ENCODE data around the gene ZRANB1. TPM values are rescaled to one million over a fixed set of nuclear protein-coding genes. Genes with fewer than 3 reads are reported as not detected.

ZRANB1 gene
- polyA plus RNA-seq, 1 of the 3 experiments (the other 2 are of a cell fraction) = 6.2 TPM

DNA sequence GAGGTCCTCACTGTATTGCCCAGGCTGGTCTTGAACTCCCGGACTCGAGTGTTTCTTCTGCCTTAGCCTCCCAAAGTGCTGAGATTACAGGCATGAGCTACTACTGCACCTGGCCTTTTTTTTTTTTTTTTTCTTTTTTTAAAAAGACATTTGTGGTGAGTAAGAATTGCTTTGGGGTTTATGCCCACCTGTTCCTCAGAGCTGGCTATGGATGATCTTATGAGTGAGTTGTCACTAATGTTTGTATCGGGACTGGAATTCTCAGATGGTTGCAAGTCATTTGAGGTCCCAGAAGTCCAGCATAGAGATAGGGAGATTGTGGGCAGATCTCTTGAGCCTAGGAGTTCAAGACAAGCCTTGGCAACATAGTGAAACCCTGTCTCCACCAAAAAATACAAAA is 35.2 kb downstream of the ZRANB1 start (continued):
- no peak for TF ChIP-seq MXI1 (IDR thresholded peaks at IDR 0.05; ENCODE audit: low read depth, low read length)

DNA sequence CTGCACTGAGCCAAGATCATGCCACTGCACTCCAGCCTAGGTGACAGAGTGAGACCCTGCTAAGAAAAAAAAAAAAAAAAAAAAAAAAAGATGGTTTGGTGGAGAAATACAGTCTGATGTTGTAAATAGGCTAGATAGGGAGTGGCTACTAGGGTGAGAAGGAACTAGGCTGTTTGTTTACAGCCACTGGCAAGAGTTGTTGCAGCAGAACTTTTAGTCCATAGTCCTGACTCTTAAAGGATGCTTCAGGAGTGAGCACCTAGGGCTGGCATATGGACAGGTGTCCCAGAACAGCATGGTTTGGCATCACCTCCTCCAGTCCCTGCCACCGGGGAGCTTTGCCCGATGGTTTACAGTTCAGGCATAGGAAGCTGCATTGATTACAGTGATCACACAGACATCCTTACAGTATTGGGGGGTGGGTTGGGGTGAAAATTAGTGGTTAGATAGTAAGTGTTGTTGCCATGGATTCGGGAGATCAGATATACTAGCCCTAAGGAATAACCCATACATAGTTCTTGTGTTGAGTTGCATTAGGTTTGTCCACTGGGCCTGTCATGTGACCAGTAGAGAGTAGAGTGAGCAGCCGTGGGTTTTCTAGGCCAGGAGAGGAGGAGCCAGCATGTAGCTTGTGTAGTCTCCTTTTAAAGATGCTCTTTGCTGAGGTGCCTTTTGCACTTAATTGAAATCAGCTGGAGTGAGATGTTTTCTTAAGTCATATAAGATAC is 35.9 kb downstream of the ZRANB1 start:
- 87% methylated on average over 4 of the region's 4 CpGs for WGBS (ENCODE audit: low lambda C conversion rate)
- H3K4me3 ChIP-seq (ENCODE audit: low read depth in 2 of 2, low read length in 1 of 2) = no peak overlapping the region
- no peaks in the 10 kb centered on the region for H3K9me2 ChIP-seq
- H3F3A ChIP-seq (replicated peaks; ENCODE audit: insufficient read depth) = peaks cover 12% of the 10 kb centered on the region
- ChIA-PET POLR2A (no interaction called here), CTCF (interaction anchor here (1.3 to 1.4 kb wide), 2 partner anchors 15 to 84 kb away, joined by 4 to 6 read pairs; no protein-coding TSS in a partner anchor)
- peaks cover 30 to 31% of the 10 kb centered on the region in 2 experiments for H3K36me3 ChIP-seq (replicated peaks in 1 of 2; ENCODE audit: control insufficient read depth in 1 of 2, insufficient read depth in 2 of 2, low read length in 1 of 2)
- H3K79me2 ChIP-seq (ENCODE audit: insufficient read depth) = peaks cover 65% of the 10 kb centered on the region; the same call in 1 of the 2 replicates
- TF ChIP-seq, protein P1, sequence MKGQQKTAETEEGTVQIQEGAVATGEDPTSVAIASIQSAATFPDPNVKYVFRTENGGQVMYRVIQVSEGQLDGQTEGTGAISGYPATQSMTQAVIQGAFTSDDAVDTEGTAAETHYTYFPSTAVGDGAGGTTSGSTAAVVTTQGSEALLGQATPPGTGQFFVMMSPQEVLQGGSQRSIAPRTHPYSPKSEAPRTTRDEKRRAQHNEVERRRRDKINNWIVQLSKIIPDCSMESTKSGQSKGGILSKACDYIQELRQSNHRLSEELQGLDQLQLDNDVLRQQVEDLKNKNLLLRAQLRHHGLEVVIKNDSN (IDR thresholded peaks at IDR 0.05; ENCODE audit: borderline replicate concordance, low read depth) = peak; percentile 42; the same call in 1 of the 2 replicates
- no peak for TF ChIP-seq ELF1 (IDR thresholded peaks at IDR 0.05)
- H3K27me3 ChIP-seq (ENCODE audit: insufficient read depth) = no peaks in the 10 kb centered on the region
- no peak overlapping the region for H3K9ac ChIP-seq
- H3K4me2 ChIP-seq = no peak overlapping the region
- H3K9me3 ChIP-seq = no peaks in the 10 kb centered on the region
- peaks cover 10% of the 10 kb centered on the region; the same call in 1 of the 2 replicates for H4K20me1 ChIP-seq (ENCODE audit: insufficient read depth)
- no peak for DNase-seq
- H2AFZ ChIP-seq (ENCODE audit: low read depth) = no peak overlapping the region
- no peak overlapping the region for H3K27ac ChIP-seq (ENCODE audit: low read depth in 2 of 2, low read length in 1 of 2)
- no peaks in the 10 kb centered on the region; a peak in 1 of 4 replicates for H3K4me1 ChIP-seq (ENCODE audit: control insufficient read depth in 1 of 2, insufficient read depth in 2 of 2, low read depth in 1 of 2, low read length in 1 of 2)

- peaks cover 12% of the 10 kb centered on the region for H3F3A ChIP-seq (replicated peaks; ENCODE audit: insufficient read depth)
- no peak overlapping the region for H3K9ac ChIP-seq
- H3K4me3 ChIP-seq (ENCODE audit: low read depth in 2 of 2, low read length in 1 of 2) = no peak overlapping the region
- no peaks in the 10 kb centered on the region for H3K9me3 ChIP-seq
- no peak for TF ChIP-seq MXI1 (IDR thresholded peaks at IDR 0.05; ENCODE audit: low read depth, low read length)
- no peak for TF ChIP-seq FOXM1 (IDR thresholded peaks at IDR 0.05; ENCODE audit: low read depth)
- no peak for TF ChIP-seq NFIC (IDR thresholded peaks at IDR 0.05; ENCODE audit: borderline replicate concordance)
- TF ChIP-seq SIN3A (IDR thresholded peaks at IDR 0.05; ENCODE audit: borderline replicate concordance, low read depth, low read length) = no peak
- TF ChIP-seq NRF1 (IDR thresholded peaks at IDR 0.05; ENCODE audit: low read depth, low read length) = no peak
- no peak for TF ChIP-seq RAD21 (IDR thresholded peaks at IDR 0.05; ENCODE audit: low read length)
- no peak for TF ChIP-seq MEF2A (IDR thresholded peaks at IDR 0.05; ENCODE audit: borderline replicate concordance, low read depth)
- TF ChIP-seq, protein P2, sequence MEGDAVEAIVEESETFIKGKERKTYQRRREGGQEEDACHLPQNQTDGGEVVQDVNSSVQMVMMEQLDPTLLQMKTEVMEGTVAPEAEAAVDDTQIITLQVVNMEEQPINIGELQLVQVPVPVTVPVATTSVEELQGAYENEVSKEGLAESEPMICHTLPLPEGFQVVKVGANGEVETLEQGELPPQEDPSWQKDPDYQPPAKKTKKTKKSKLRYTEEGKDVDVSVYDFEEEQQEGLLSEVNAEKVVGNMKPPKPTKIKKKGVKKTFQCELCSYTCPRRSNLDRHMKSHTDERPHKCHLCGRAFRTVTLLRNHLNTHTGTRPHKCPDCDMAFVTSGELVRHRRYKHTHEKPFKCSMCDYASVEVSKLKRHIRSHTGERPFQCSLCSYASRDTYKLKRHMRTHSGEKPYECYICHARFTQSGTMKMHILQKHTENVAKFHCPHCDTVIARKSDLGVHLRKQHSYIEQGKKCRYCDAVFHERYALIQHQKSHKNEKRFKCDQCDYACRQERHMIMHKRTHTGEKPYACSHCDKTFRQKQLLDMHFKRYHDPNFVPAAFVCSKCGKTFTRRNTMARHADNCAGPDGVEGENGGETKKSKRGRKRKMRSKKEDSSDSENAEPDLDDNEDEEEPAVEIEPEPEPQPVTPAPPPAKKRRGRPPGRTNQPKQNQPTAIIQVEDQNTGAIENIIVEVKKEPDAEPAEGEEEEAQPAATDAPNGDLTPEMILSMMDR (IDR thresholded peaks at IDR 0.05) = no peak
- no peak for TF ChIP-seq EP300 (IDR thresholded peaks at IDR 0.05; ENCODE audit: borderline replicate concordance in 1 of 2, low read depth in 1 of 2, low read length in 1 of 2)
- no peak for TF ChIP-seq EZH2phosphoT487 (IDR thresholded peaks at IDR 0.05; ENCODE audit: borderline replicate concordance, low read depth)
- TF ChIP-seq USF2 (IDR thresholded peaks at IDR 0.05; ENCODE audit: borderline replicate concordance, low read depth, low read length) = no peak
- peaks cover 66% of the 10 kb centered on the region; the same call in 1 of the 2 replicates for H3K79me2 ChIP-seq (ENCODE audit: insufficient read depth)
- no peaks in the 10 kb centered on the region; a peak in 1 of 4 replicates for H3K4me1 ChIP-seq (ENCODE audit: control insufficient read depth in 1 of 2, insufficient read depth in 2 of 2, low read depth in 1 of 2, low read length in 1 of 2)
- H2AFZ ChIP-seq (ENCODE audit: low read depth) = no peak overlapping the region
- DNase-seq = no peak
- no peaks in the 10 kb centered on the region for H3K9me2 ChIP-seq
- ChIA-PET CTCF (interaction anchor here (1.3 to 1.4 kb wide), 2 partner anchors 14 to 83 kb away, joined by 4 to 6 read pairs; no protein-coding TSS in a partner anchor), POLR2A (no interaction called here)
- peaks cover 26 to 35% of the 10 kb centered on the region in 2 experiments for H3K36me3 ChIP-seq (replicated peaks in 1 of 2; ENCODE audit: control insufficient read depth in 1 of 2, insufficient read depth in 2 of 2, low read length in 1 of 2)
- 91% methylated on average over 5 of the region's 5 CpGs for WGBS (ENCODE audit: low lambda C conversion rate)
- H3K4me2 ChIP-seq = no peak overlapping the region
- no peak overlapping the region for H3K27ac ChIP-seq (ENCODE audit: low read depth in 2 of 2, low read length in 1 of 2)
- H4K20me1 ChIP-seq (ENCODE audit: insufficient read depth) = peaks cover 10% of the 10 kb centered on the region; the same call in 1 of the 2 replicates
- H3K27me3 ChIP-seq (ENCODE audit: insufficient read depth) = no peaks in the 10 kb centered on the region
These were observed 36.4 kb downstream of the ZRANB1 start for GRCh38 chr10:124978376-124978725.

All from SK-N-SH (cell line).